HG03354 (cell line): ENCODE data around the gene PITPNM2.
"Not testable (repeated sequence)": the region's sequence is repeated elsewhere in the genome, so short reads cannot be mapped to it uniquely, and the experiment has no call there.

Experiments used
- ATAC-seq: cut with Tn5 transposase; IDR thresholded peaks from one replicate; pipeline ENCODE4 v1.9.1; 2021; ENCODE audit warnings: mild to moderate bottlenecking; ENCODE audit not compliant: unreplicated experiment, poor library complexity, severe bottlenecking

PITPNM2 gene

GRCh38 chr12:123126294-123127181, 24.4 kb downstream of the PITPNM2 start:
- ATAC-seq: no peak

GRCh38 chr12:123122626-123123025, 28.3 kb downstream of the PITPNM2 start:
- ATAC-seq: no peak

- no peak for ATAC-seq
Measured at GRCh38 chr12:123121670-123122069, 29.2 kb downstream of the PITPNM2 start.

GRCh38 chr12:123120452-123121166, 30.3 kb downstream of the PITPNM2 start:
- peak; percentile 42 for ATAC-seq

- peak; percentile 85 for ATAC-seq
Measured at GRCh38 chr12:123119808-123120207, 31.1 kb downstream of the PITPNM2 start.

DNA sequence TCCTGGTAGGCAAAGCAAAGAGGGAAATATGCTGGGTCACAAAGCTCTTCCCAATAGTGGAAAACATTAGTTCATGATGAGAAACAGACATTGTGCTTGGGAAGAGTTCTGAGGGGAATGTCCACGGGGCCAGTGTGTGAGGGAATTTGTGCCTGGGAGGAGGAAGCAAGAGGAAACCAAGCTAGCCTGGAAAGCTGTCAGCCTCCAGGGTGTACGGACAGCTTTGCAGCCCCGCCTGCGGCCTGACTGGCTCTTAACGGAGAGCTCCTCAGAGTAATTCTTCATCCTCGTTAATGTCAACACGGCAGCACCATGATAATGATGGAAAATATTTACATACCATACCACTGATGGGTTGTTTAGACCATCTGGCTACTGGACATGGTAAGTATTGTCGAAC, 32.4 kb downstream of the PITPNM2 start:
- no peak for ATAC-seq

- no peak for ATAC-seq
Measured at GRCh38 chr12:123115409-123116121, 35.3 kb downstream of the PITPNM2 start.

- ATAC-seq: no peak
Measured at GRCh38 chr12:123114304-123115083, 36.4 kb downstream of the PITPNM2 start.

GRCh38 chr12:123113026-123113425, 37.9 kb downstream of the PITPNM2 start:
- no peak for ATAC-seq

- no peak for ATAC-seq
Measured at GRCh38 chr12:123111498-123112165, 39.3 kb downstream of the PITPNM2 start.

DNA sequence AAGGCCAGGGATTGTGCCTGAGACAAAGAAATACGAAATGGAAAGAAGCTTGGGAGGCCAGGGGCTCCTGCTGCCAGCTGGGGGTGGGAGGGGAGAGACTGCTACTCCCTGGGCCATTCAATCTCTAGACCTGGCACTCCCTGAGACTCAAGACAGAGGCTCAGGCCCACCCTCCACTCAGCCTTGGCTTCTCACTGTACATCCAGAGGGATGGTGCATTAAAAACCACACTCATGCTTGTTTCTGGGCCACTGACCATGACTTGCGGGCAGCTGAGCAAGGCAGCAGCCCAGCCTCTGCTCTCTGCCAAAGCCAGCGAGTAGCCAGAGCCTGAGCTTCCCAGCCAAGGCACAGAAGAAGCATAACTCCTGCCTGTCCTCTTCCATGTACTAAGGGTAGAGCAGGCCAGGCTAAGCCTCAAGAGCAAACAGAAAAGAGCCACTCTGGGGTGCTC, 41.5 kb downstream of the PITPNM2 start:
- ATAC-seq: no peak

- ATAC-seq: no peak
Measured at GRCh38 chr12:123108682-123109066, 42.2 kb downstream of the PITPNM2 start.

GRCh38 chr12:123107926-123108681, 42.8 kb downstream of the PITPNM2 start:
- no peak for ATAC-seq

- ATAC-seq: no peak
Measured at GRCh38 chr12:123106640-123107359, 44.1 kb downstream of the PITPNM2 start.

DNA sequence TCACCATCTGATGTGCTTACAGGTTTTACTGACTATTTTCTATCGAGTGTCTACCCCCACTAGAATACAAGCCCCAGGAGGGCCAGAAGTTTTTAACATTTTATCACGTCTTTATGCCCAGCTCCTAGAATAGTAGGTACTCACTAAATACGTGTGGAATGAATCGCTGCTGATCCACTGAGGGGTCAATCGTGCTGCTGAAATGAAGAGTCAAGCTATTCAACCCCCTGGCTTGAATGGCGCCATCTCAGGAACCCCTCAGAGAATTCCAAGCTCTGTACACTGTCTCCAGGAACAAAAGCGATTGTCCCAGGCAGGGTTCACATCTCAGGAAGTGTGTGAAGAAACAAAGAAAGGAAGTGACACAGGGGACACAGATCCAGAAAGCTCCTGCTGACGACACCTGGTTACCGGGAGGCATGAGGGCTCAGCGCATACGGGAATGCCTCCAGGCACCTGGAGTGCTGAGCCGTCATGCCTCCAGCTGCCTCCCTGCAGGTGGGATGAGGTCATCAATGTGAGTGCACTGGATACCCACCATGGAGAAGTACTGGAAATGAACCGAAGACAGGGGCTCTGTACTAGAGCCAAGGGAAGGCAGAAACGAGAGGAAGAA, 45.6 kb downstream of the PITPNM2 start:
- ATAC-seq: no peak

DNA sequence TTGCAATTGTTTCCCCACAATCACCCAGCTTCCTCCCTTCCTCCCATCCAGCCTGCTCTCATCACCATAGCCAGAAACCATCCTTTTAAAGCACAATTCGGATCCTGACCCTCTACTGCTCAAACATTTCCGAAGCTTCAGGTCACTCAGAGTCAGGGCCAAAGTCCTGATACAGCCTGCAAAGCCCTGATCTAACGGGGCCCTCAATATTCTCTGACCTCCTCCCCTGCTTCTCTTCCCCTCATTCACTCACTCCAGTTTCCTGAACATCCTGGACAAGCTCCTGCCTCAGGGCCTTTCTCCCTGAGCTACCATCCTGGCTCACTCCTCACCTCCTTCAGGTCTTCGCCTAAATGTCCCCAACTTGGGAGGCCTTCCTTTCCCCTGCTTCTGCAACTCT, 46.1 kb downstream of the PITPNM2 start:
- no peak for ATAC-seq

GRCh38 chr12:123104094-123104493, 46.8 kb downstream of the PITPNM2 start:
- ATAC-seq: not testable (repeated sequence)
